Measurements from ENCODE around the gene BCL2.

BCL2 gene

DNA sequence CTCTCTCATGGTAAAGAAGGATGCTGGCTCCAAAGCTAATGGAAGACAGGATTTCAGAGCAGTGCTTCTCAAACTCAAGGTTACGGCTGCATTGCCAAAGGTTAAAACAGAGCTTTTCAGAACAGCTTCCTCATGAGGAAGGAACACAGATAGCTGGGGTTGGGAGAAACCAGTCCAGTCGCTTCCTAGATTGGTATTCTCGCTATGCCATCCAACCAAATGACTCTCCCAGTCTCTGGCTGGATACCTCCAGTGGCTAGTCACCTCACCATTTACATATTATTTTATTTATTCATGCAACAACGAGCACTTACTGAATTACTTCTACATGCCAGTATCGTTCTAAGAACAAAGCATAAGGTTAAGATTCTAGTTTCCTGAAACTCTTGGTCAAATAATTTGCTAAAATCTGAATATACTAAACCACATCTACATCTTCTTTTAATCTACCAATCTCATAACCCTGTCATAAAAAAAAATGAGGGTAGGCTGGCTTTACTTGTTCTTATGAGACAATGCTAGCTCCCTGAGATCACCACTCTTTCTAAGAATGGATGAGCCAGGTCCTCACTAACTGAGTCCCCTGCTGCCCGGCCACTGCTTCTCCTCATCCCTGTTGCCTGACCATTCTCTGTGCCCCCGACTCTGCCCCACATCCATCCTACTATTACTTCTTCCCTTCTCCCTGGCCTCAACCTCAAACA lies 27.1 kb upstream of the BCL2 start:
- FAIRE-seq, result no peak
- TF ChIP-seq POLR2A (IDR thresholded peaks at IDR 0.05; ENCODE audit: low read depth, low read length) (no peak), POLR2AphosphoS5 (IDR thresholded peaks at IDR 0.05; ENCODE audit: low read depth, low read length) (no peak), TAF1 (IDR thresholded peaks at IDR 0.05; ENCODE audit: borderline replicate concordance, low read depth, low read length) (no peak)
- no peak for DNase-seq (ENCODE audit: insufficient read length)

DNA sequence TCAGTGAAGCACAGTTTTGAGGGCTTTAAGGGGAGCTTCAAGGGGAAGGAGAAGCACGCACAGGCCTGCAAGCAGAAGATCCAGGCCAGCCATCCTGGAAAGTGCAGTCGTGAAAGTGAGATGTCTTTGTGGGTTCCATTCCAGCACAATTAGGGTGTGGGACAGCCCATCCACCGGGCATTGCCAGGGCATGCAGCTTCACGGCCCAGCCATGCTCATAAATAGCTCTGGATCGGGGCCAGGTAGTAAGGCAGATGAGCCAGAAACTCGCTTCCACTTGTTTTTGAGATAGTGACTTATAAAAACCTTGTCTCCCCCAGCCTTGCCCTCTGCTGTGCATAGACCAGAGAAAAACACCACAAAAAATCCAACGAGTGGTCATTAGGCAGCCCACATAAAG lies 26.5 kb upstream of the BCL2 start:
- no peak for TF ChIP-seq POLR2AphosphoS5 (IDR thresholded peaks at IDR 0.05; ENCODE audit: low read depth, low read length)
- TF ChIP-seq POLR2A (IDR thresholded peaks at IDR 0.05; ENCODE audit: low read depth, low read length), result no peak
- no peak for TF ChIP-seq TAF1 (IDR thresholded peaks at IDR 0.05; ENCODE audit: borderline replicate concordance, low read depth, low read length)
- FAIRE-seq (no peak), DNase-seq (ENCODE audit: insufficient read length) (no peak)

DNA sequence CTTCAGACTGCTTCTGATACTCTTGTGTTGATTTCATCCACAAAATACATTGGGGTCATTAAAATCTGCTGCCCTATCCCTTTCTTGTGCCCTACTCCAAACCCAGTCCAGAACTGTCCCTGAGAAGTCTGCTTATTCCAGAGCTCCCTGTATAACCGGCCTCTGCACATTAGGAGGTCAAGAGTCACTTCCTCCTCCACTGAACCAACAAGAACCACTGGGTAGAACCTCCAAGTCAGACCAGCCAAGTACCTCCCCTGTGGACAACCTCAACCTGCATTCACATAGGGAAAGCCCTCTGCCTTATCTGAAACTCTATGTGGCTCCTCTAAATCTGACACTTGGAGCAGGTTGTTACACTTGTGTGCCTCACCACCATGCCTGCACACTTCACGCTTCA lies 25.3 kb upstream of the BCL2 start:
- no peak for DNase-seq (ENCODE audit: insufficient read length)
- peak; percentile 42 for FAIRE-seq
- TF ChIP-seq POLR2AphosphoS5 (IDR thresholded peaks at IDR 0.05; ENCODE audit: low read depth, low read length) (no peak), POLR2A (IDR thresholded peaks at IDR 0.05; ENCODE audit: low read depth, low read length) (no peak), TAF1 (IDR thresholded peaks at IDR 0.05; ENCODE audit: borderline replicate concordance, low read depth, low read length) (no peak)

DNA sequence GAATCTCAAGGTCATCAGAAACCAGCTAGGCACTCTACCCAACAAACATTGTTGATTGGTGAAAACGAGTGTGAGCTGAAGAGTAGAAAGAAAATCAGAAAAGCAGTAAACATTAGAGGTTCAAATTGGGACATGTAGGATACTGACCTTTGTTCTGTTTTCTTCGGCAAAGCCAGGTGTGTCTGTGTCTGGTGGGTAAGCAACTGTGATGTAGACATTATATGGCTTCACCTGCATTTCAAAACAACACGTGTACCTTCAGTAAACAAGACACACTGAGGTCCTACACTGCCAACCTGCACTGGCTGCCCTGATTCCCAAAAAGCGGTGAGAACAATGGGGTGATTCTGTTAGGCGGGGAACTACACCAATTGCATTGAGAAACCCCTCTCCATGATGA lies 24.7 kb upstream of the BCL2 start:
- FAIRE-seq (no peak), DNase-seq (ENCODE audit: insufficient read length) (no peak)
- TF ChIP-seq TAF1 (IDR thresholded peaks at IDR 0.05; ENCODE audit: borderline replicate concordance, low read depth, low read length), result no peak
- TF ChIP-seq POLR2AphosphoS5 (IDR thresholded peaks at IDR 0.05; ENCODE audit: low read depth, low read length), result no peak
- TF ChIP-seq POLR2A (IDR thresholded peaks at IDR 0.05; ENCODE audit: low read depth, low read length), result no peak

DNA sequence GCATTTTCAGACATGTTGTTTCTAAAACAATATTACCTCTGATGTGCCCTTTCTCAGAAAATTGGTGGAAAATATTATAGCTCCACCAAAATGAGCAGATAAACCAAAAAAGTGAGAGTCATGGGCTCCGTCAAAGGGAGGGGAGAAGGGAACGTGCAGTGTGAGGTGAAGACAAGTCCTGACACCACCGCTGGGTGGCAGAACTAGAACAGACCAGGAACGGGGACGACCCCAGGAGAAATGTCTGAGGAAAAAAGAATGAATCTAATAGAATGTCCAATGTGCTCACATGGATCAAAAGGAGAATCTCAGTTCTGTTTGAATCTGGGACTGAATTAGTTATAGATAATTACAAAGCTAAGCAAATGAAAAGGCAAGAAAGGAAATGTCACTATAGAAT lies 22.6 kb upstream of the BCL2 start:
- TF ChIP-seq TAF1 (IDR thresholded peaks at IDR 0.05; ENCODE audit: borderline replicate concordance, low read depth, low read length), result no peak
- TF ChIP-seq POLR2AphosphoS5 (IDR thresholded peaks at IDR 0.05; ENCODE audit: low read depth, low read length), result no peak
- no peak for TF ChIP-seq POLR2A (IDR thresholded peaks at IDR 0.05; ENCODE audit: low read depth, low read length)
- FAIRE-seq (peak; percentile 33), DNase-seq (ENCODE audit: insufficient read length) (no peak)

DNA sequence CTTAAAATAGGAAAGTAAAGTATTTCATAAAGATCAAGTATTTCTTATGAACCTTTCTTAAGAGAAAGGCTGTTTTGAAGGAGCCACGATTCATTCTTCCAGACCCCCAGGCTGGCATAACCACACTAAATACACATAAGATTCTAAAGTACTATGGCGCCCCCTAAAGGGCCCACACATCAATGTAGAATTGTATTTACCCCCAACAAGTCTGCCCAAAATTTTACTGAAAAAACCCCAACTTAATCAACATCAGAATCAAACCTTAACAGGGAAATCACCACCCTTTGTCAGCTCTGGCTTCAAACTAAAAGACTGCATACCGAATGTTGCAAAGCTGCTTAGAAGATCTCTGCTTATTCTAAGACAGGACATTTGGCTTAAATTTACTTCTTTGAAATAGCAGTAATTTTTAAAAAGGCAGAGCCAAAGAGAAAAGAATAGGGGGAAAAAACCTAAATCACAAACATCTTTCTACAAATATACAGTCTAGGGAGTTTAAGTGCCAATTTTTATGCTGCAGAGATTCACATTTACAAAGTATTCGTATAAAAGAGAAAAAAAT lies 20.4 kb upstream of the BCL2 start:
- DNase-seq (ENCODE audit: insufficient read length), result no peak

DNA sequence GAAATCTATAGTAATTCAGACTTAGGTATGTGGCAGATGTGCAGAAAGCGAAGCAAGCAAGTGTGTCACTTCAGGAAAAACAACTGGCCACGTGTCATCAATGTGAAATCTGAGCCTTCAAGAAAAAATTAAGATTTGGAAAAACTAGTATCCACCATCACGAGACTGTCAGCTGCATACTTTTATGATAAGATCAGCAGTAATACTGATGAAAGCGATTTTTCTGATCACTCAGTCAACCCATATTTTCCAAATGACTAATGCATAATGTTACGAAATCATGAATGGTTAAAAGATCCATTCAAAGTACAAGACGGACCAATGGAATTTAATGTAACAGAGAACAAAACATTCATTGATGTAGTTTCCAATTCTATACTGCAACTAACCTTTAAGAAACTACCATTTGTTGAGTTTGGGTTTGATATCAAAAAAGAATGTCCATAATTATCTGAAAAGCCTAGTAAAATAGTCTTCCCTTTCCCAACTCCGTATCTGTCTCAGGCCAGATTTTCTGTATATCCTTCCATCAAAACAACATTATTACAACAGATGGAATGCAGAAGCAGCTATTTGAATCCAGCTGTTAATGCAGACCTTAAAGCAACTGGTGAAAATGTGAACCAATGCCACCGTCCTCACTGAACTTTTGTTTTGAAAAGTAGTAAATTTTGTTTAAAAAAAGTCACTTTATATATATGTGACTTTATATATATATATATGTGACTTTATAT lies 17.0 kb upstream of the BCL2 start:
- no peak for TF ChIP-seq POLR2A (IDR thresholded peaks at IDR 0.05; ENCODE audit: low read depth, low read length)
- TF ChIP-seq POLR2AphosphoS5 (IDR thresholded peaks at IDR 0.05; ENCODE audit: low read depth, low read length), result no peak
- no peak for TF ChIP-seq TAF1 (IDR thresholded peaks at IDR 0.05; ENCODE audit: borderline replicate concordance, low read depth, low read length)
- DNase-seq (ENCODE audit: insufficient read length) (no peak), FAIRE-seq (no peak)

More for the DNA sequence above, 20.4 kb upstream of the BCL2 start:
- no peak for FAIRE-seq
- TF ChIP-seq POLR2A (IDR thresholded peaks at IDR 0.05; ENCODE audit: low read depth, low read length), result no peak
- TF ChIP-seq TAF1 (IDR thresholded peaks at IDR 0.05; ENCODE audit: borderline replicate concordance, low read depth, low read length), result no peak
- no peak for TF ChIP-seq POLR2AphosphoS5 (IDR thresholded peaks at IDR 0.05; ENCODE audit: low read depth, low read length)

DNA sequence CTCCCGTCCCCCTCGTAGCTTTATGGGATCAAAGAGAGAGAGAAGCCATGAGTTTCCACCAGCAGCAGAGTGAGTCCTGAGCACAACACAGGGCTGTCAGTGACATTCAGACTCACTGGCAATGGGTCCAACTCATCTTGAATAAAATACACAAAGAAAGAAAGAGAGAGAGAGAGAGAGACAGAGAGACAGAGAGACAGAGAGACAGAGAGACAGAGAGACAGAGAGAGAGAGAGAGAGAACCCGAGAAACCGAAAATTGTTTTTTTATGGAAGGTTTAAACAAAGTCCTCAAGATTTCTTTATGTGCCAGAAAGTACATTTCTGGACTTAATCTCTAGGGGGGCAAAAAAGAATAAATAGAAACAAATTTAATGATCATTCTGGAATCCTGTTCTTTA lies 11.5 kb upstream of the BCL2 start:
- TF ChIP-seq POLR2AphosphoS5 (IDR thresholded peaks at IDR 0.05; ENCODE audit: low read depth, low read length), result no peak
- no peak for TF ChIP-seq TAF1 (IDR thresholded peaks at IDR 0.05; ENCODE audit: borderline replicate concordance, low read depth, low read length)
- TF ChIP-seq POLR2A (IDR thresholded peaks at IDR 0.05; ENCODE audit: low read depth, low read length), result no peak
- no peak for DNase-seq (ENCODE audit: insufficient read length)
- FAIRE-seq, result no peak

DNA sequence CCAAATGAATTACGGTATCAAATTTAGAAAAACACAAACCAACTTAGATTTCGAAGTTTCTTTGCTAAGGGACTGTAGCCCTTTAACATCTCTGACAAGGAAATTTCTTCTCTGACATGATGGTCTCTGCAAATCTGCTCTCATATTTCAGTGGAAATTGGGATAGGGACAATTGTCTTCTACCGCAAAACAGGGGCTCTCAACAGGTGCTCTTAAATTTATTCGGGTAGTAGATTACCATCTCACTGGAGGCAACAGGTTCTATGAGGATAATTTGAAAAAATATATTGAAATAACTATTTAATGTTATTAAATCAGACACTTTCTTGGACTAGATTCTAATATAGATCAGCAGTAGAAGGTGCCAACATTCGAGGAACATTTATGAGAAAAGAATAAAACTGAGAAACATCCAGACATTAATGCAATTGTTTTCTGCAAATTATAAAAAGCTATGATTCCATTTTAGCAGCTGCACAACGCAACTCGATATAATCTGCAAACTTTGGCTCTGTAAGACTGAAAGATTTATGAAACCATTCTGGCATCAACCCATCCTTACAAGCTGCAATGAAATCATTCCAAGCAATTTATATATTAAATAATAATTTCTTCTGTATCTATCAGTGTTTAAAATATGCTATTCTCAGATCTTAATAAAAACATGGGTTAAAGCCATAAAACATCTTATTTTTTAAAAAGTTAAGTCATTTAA lies 10.0 kb upstream of the BCL2 start:
- no peak for FAIRE-seq
- TF ChIP-seq POLR2A (IDR thresholded peaks at IDR 0.05; ENCODE audit: low read depth, low read length) (no peak), TAF1 (IDR thresholded peaks at IDR 0.05; ENCODE audit: borderline replicate concordance, low read depth, low read length) (no peak), POLR2AphosphoS5 (IDR thresholded peaks at IDR 0.05; ENCODE audit: low read depth, low read length) (no peak)
- DNase-seq (ENCODE audit: insufficient read length), result no peak

DNA sequence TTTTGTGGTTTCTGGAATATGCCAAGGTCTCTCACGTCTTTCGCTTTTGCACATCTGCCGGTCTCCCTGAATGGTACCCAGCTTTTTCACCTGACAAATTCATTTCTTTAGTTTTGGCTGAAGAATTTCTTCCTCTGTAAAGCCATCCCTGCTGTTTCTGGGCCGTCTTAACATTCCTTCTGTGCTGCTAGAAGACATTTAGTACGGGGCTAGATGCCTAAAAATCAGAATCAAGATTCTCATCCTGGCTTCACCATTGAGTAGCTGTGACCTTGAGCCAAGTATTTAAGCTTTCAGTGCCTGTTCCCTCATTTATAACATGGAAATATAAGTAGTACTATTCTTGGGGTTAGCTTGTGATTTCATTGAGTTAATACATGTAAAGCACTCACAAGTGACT lies 6.4 kb upstream of the BCL2 start:
- TF ChIP-seq POLR2A (IDR thresholded peaks at IDR 0.05; ENCODE audit: low read depth, low read length) (no peak), POLR2AphosphoS5 (IDR thresholded peaks at IDR 0.05; ENCODE audit: low read depth, low read length) (no peak), TAF1 (IDR thresholded peaks at IDR 0.05; ENCODE audit: borderline replicate concordance, low read depth, low read length) (no peak)
- no peak for DNase-seq (ENCODE audit: insufficient read length)
- FAIRE-seq, result no peak

DNA sequence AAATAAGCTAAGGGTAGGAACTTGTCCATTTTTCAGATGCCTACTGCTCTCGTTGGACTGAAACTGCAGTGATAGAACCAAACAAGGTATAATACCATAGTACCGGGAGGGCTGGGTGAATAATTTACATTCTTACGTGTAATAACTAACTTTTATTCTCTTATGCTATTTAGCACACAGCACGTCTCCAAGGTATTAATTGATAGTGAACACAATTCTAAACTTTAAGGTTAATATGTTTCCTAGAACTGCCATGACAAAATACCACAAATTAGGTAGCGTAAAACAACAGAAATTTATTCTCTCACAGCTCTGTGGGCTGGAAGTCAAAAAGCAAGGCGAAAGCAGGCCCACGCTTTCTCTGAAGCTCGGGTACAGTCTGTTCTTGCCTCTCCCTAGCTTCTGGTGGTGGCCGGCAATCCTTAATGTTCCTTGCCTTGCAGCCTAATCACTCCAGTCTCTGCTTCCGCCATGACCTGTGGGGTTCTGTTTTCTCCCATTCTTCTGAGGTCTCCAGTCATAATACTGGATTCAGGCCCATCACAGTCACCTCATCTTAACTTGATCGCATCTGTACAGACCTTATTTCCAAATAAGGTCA lies 5.6 kb upstream of the BCL2 start:
- DNase-seq (ENCODE audit: insufficient read length) (no peak), FAIRE-seq (peak; percentile 36)
- no peak for TF ChIP-seq TAF1 (IDR thresholded peaks at IDR 0.05; ENCODE audit: borderline replicate concordance, low read depth, low read length)
- no peak for TF ChIP-seq POLR2A (IDR thresholded peaks at IDR 0.05; ENCODE audit: low read depth, low read length)
- TF ChIP-seq POLR2AphosphoS5 (IDR thresholded peaks at IDR 0.05; ENCODE audit: low read depth, low read length), result no peak

Data from GM12892 (cell line).